Liver (tissue), 3 donors: ENCODE data around the gene EXPH5.

Experiments used
- EGR1 ChIP-seq, 2 donors: IDR thresholded peaks; 2 replicates each; pipeline ENCODE4 v1.6.1; 2016 to 2018; ENCODE audit warnings: antibody characterized with exemption in 2 of 2, low read depth in 2 of 2
- FOXA1 ChIP-seq: IDR thresholded peaks from 2 replicates; pipeline ENCODE4 v1.6.1; 2016; ENCODE audit warnings: antibody characterized with exemption
- GABPA ChIP-seq, 2 donors: IDR thresholded peaks in 1 of 2; conservative IDR thresholded peaks in 1 of 2; 2 replicates each; pipeline ENCODE4 v1.6.1; 2016; ENCODE audit warnings: antibody characterized with exemption in 2 of 2, mild to moderate bottlenecking in 1 of 2, moderate library complexity in 1 of 2
- JUND ChIP-seq, 2 donors: IDR thresholded peaks; 2 replicates each; pipeline ENCODE4 v1.6.1; 2016; ENCODE audit warnings: antibody characterized with exemption in 2 of 2
- RAD21 ChIP-seq, 2 donors: IDR thresholded peaks; 2 replicates each; pipeline ENCODE4 v1.6.1; 2016; ENCODE audit warnings: antibody characterized with exemption in 2 of 2, mild to moderate bottlenecking in 2 of 2
- TAF1 ChIP-seq: conservative IDR thresholded peaks from 2 replicates; pipeline ENCODE4 v1.6.1; 2016; ENCODE audit warnings: antibody characterized with exemption, mild to moderate bottlenecking
- YY1 ChIP-seq: IDR thresholded peaks from 2 replicates; pipeline ENCODE4 v1.6.1; 2016; ENCODE audit warnings: antibody characterized with exemption, mild to moderate bottlenecking
- TF ChIP-seq, protein P1 (sequence below): fragments of 150-350 bp; IDR thresholded peaks from 2 replicates; pipeline ENCODE4 v1.5.1; 2017; ENCODE audit warnings: improper control_type of control experiment, low read depth, low read length; ENCODE audit not compliant: missing input control
- TF ChIP-seq, protein P2 (sequence below): IDR thresholded peaks from 2 replicates; pipeline ENCODE4 v1.6.1; 2016; ENCODE audit warnings: antibody characterized with exemption, mild to moderate bottlenecking
- TF ChIP-seq, protein P3 (sequence below): IDR thresholded peaks from 2 replicates; pipeline ENCODE4 v1.6.1; 2016; ENCODE audit warnings: antibody characterized with exemption
- TF ChIP-seq, protein P4 (sequence below): IDR thresholded peaks from 2 replicates; pipeline ENCODE4 v1.6.1; 2016; ENCODE audit warnings: antibody characterized with exemption
- donor health status: healthy.
- donor health status: healthy.

DNA sequence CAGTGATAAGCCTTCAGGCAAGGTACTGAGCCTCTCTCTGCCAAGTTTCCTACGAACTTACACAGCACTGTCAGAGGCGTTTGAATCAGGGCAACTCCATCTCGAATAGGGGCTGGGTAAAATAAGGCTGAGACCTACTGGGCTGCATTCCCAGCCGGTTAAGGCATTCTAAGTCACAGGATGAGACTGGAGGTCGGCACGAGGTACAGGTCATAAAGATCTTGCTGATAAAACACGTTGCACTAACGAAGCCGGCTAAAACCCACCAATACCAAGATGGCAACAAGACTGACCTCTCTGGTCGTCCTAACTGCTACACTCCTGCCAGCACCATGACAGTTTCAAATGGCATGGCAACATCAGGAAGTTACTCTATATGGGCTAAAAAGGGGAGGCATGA is 75.0 kb downstream of the EXPH5 start:
- TF ChIP-seq, protein P1, sequence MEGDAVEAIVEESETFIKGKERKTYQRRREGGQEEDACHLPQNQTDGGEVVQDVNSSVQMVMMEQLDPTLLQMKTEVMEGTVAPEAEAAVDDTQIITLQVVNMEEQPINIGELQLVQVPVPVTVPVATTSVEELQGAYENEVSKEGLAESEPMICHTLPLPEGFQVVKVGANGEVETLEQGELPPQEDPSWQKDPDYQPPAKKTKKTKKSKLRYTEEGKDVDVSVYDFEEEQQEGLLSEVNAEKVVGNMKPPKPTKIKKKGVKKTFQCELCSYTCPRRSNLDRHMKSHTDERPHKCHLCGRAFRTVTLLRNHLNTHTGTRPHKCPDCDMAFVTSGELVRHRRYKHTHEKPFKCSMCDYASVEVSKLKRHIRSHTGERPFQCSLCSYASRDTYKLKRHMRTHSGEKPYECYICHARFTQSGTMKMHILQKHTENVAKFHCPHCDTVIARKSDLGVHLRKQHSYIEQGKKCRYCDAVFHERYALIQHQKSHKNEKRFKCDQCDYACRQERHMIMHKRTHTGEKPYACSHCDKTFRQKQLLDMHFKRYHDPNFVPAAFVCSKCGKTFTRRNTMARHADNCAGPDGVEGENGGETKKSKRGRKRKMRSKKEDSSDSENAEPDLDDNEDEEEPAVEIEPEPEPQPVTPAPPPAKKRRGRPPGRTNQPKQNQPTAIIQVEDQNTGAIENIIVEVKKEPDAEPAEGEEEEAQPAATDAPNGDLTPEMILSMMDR = no peak
- TF ChIP-seq EGR1 (IDR thresholded peaks at IDR 0.05; ENCODE audit: low read depth in 2 of 2) = no peak
- TF ChIP-seq, protein P2, sequence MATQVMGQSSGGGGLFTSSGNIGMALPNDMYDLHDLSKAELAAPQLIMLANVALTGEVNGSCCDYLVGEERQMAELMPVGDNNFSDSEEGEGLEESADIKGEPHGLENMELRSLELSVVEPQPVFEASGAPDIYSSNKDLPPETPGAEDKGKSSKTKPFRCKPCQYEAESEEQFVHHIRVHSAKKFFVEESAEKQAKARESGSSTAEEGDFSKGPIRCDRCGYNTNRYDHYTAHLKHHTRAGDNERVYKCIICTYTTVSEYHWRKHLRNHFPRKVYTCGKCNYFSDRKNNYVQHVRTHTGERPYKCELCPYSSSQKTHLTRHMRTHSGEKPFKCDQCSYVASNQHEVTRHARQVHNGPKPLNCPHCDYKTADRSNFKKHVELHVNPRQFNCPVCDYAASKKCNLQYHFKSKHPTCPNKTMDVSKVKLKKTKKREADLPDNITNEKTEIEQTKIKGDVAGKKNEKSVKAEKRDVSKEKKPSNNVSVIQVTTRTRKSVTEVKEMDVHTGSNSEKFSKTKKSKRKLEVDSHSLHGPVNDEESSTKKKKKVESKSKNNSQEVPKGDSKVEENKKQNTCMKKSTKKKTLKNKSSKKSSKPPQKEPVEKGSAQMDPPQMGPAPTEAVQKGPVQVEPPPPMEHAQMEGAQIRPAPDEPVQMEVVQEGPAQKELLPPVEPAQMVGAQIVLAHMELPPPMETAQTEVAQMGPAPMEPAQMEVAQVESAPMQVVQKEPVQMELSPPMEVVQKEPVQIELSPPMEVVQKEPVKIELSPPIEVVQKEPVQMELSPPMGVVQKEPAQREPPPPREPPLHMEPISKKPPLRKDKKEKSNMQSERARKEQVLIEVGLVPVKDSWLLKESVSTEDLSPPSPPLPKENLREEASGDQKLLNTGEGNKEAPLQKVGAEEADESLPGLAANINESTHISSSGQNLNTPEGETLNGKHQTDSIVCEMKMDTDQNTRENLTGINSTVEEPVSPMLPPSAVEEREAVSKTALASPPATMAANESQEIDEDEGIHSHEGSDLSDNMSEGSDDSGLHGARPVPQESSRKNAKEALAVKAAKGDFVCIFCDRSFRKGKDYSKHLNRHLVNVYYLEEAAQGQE = no peak
- TF ChIP-seq FOXA1 = no peak
- no peak for TF ChIP-seq RAD21 (IDR thresholded peaks at IDR 0.05)
- TF ChIP-seq YY1 = no peak
- no peak for TF ChIP-seq GABPA (IDR thresholded peaks at IDR 0.05 in 1 of 2, conservative IDR thresholded peaks at IDR 0.05 in 1 of 2)
- TF ChIP-seq TAF1 = no peak
- TF ChIP-seq, protein P3, sequence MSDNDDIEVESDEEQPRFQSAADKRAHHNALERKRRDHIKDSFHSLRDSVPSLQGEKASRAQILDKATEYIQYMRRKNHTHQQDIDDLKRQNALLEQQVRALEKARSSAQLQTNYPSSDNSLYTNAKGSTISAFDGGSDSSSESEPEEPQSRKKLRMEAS = no peak
- TF ChIP-seq, protein P4, sequence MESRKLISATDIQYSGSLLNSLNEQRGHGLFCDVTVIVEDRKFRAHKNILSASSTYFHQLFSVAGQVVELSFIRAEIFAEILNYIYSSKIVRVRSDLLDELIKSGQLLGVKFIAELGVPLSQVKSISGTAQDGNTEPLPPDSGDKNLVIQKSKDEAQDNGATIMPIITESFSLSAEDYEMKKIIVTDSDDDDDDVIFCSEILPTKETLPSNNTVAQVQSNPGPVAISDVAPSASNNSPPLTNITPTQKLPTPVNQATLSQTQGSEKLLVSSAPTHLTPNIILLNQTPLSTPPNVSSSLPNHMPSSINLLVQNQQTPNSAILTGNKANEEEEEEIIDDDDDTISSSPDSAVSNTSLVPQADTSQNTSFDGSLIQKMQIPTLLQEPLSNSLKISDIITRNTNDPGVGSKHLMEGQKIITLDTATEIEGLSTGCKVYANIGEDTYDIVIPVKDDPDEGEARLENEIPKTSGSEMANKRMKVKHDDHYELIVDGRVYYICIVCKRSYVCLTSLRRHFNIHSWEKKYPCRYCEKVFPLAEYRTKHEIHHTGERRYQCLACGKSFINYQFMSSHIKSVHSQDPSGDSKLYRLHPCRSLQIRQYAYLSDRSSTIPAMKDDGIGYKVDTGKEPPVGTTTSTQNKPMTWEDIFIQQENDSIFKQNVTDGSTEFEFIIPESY = no peak
- TF ChIP-seq JUND (IDR thresholded peaks at IDR 0.05) = no peak
